HG03135 (cell line): Measurements from ENCODE around the gene CLDN19.

Source experiments
- ATAC-seq: cut with Tn5 transposase; IDR thresholded peaks from one replicate; pipeline ENCODE4 v1.9.1; 2021; ENCODE audit warnings: mild to moderate bottlenecking, moderate library complexity; ENCODE audit not compliant: unreplicated experiment

Gene CLDN19

GRCh38 chr1:42739753-42740700 lies at the start of gene CLDN19:
Gene CLDN19 (minus strand): TSS chr1:42740236. CDS start chr1:42740063, 173 bp downstream.
- ATAC-seq, result no peak

- no peak for ATAC-seq
Measured at GRCh38 chr1:42788021-42788420, 48.0 kb upstream of the CLDN19 start.

GRCh38 chr1:42786097-42786496 lies 46.1 kb upstream of the CLDN19 start:
- no peak for ATAC-seq

GRCh38 chr1:42784946-42785693 lies 45.1 kb upstream of the CLDN19 start, which contains the start of gene TMEM269:
Gene TMEM269 (plus strand): TSS chr1:42784991. CDS start chr1:42789894, 4,903 bp downstream.
- ATAC-seq, result no peak

GRCh38 chr1:42784547-42784945 lies 44.5 kb upstream of the CLDN19 start:
- no peak for ATAC-seq

GRCh38 chr1:42783092-42783491 lies 43.1 kb upstream of the CLDN19 start:
- no peak for ATAC-seq

GRCh38 chr1:42780176-42780575 lies 40.1 kb upstream of the CLDN19 start:
- no peak for ATAC-seq

GRCh38 chr1:42779725-42780124 lies 39.7 kb upstream of the CLDN19 start:
- peak; percentile 54 for ATAC-seq

- no peak for ATAC-seq
Measured at GRCh38 chr1:42777852-42778251, 37.8 kb upstream of the CLDN19 start.

- no peak for ATAC-seq
Measured at GRCh38 chr1:42776502-42776901, 36.5 kb upstream of the CLDN19 start.

- ATAC-seq, result no peak
Measured at GRCh38 chr1:42774928-42775526, 35.0 kb upstream of the CLDN19 start.

- ATAC-seq, result no peak
Measured at GRCh38 chr1:42773420-42773819, 33.4 kb upstream of the CLDN19 start.

- ATAC-seq, result no peak
Measured at GRCh38 chr1:42769811-42770210, 29.8 kb upstream of the CLDN19 start.

- ATAC-seq, result no peak
Measured at GRCh38 chr1:42768172-42768571, 28.1 kb upstream of the CLDN19 start.

- peak; percentile 10 for ATAC-seq
Measured at GRCh38 chr1:42767510-42768000, 27.5 kb upstream of the CLDN19 start.

- ATAC-seq, result peak; percentile 90
Measured at GRCh38 chr1:42766741-42767509, 26.9 kb upstream of the CLDN19 start, which contains the start of the genes C1orf50 and P3H1. Gene C1orf50 (plus strand): TSS chr1:42767249. CDS start chr1:42767312, 63 bp downstream. Gene P3H1 (minus strand): TSS chr1:42767028. CDS start chr1:42766971, 57 bp downstream.

GRCh38 chr1:42765832-42766740 lies 26.1 kb upstream of the CLDN19 start:
- peak; percentile 21 for ATAC-seq

GRCh38 chr1:42765269-42765668 lies 25.2 kb upstream of the CLDN19 start:
- no peak for ATAC-seq

- ATAC-seq, result no peak
Measured at GRCh38 chr1:42762269-42762668, 22.2 kb upstream of the CLDN19 start.
